Mesendoderm (in vitro differentiated cells): ENCODE measurements around the gene ATP2A3.
A peak's percentile ranks its signal among the peaks of the same experiment; 100 is the strongest.

Experiments used
- DNase-seq: peaks from one replicate; pipeline ENCODE4 v3.0.0; 2013
- H2AK5ac ChIP-seq: 2 replicates; pipeline ENCODE4 v1.6.1; 2013; ENCODE audit warnings: low read length, inconsistent platforms
- H2BK120ac ChIP-seq: 2 replicates; pipeline ENCODE4 v1.6.1; 2013; ENCODE audit warnings: low read depth, mild to moderate bottlenecking, low read length, moderate library complexity, mixed read lengths
- H2BK15ac ChIP-seq: replicated peaks from 2 replicates; pipeline ENCODE4 v1.6.1; 2013; ENCODE audit warnings: low read depth, mild to moderate bottlenecking, moderate library complexity
- H2BK5ac ChIP-seq: 2 replicates; pipeline ENCODE4 v1.6.1; 2013; ENCODE audit warnings: low read length, inconsistent platforms
- H3K18ac ChIP-seq: 2 replicates; pipeline ENCODE4 v1.6.1; 2013; ENCODE audit warnings: mild to moderate bottlenecking, low read length, mixed read lengths
- H3K23ac ChIP-seq: one replicate; pipeline ENCODE4 v1.6.1; 2013; ENCODE audit warnings: low read length
- H3K27ac ChIP-seq: 2 replicates; pipeline ENCODE4 v1.5.1; 2013; ENCODE audit warnings: low read depth, mild to moderate bottlenecking, inconsistent platforms, low read length, moderate library complexity
- H3K27me3 ChIP-seq: 2 replicates; pipeline ENCODE4 v1.6.1; 2013; ENCODE audit warnings: low read length, control low read depth, mild to moderate bottlenecking, inconsistent platforms; ENCODE audit not compliant: insufficient read depth, poor library complexity
- H3K36me3 ChIP-seq: 2 replicates; pipeline ENCODE4 v1.6.1; 2013; ENCODE audit warnings: low read length, inconsistent platforms; ENCODE audit not compliant: control insufficient read depth, insufficient read depth
- H3K4ac ChIP-seq: one replicate; pipeline ENCODE4 v1.6.1; 2013; ENCODE audit warnings: low read depth, mild to moderate bottlenecking, low read length, moderate library complexity
- H3K4me1 ChIP-seq: 2 replicates; pipeline ENCODE4 v1.6.1; 2013; ENCODE audit warnings: low read depth, low read length, inconsistent platforms; ENCODE audit not compliant: control insufficient read depth
- H3K4me2 ChIP-seq: 2 replicates; pipeline ENCODE4 v1.6.1; 2013; ENCODE audit warnings: low read length
- H3K4me3 ChIP-seq: 2 replicates; pipeline ENCODE4 v1.5.1; 2013; ENCODE audit warnings: mild to moderate bottlenecking, low read length
- H3K56ac ChIP-seq: one replicate; pipeline ENCODE4 v1.6.1; 2013; ENCODE audit warnings: low read length
- H3K79me1 ChIP-seq: 2 replicates; pipeline ENCODE4 v1.6.1; 2013; ENCODE audit warnings: low read length, inconsistent platforms
- H3K79me2 ChIP-seq: 2 replicates; pipeline ENCODE4 v1.6.1; 2013; ENCODE audit warnings: mild to moderate bottlenecking, low read length; ENCODE audit not compliant: control insufficient read depth, insufficient read depth
- H3K9ac ChIP-seq: 2 replicates; pipeline ENCODE4 v1.6.1; 2013; ENCODE audit warnings: low read length, inconsistent platforms
- H4K5ac ChIP-seq: one replicate; pipeline ENCODE4 v1.6.1; 2013; ENCODE audit warnings: low read length
- H4K8ac ChIP-seq: one replicate; pipeline ENCODE4 v1.6.1; 2013; ENCODE audit warnings: low read depth, mild to moderate bottlenecking, control low read depth, low read length, moderate library complexity
- WGBS: extraction: QIAGEN DNeasy Blood & Tissue Kit; methylation state at CpG from one replicate; pipeline ENCODE4 v1.1.7; 2013; ENCODE audit warnings: low lambda C conversion rate, missing lambda C conversion rate; ENCODE audit not compliant: insufficient coverage; ENCODE audit errors: extremely low coverage; 5-methylcytosine and 5-hydroxymethylcytosine counted together

Gene ATP2A3

GRCh38 chr17:4007346-4008081 lies 43.3 kb upstream of the ATP2A3 start:
- DNase-seq = peak; percentile 47
- H3K36me3 ChIP-seq = peaks cover 4% of the 10 kb centered on the region
- no peaks in the 10 kb centered on the region for H3K27me3 ChIP-seq
- no peak overlapping the region for H4K8ac ChIP-seq
- no peak overlapping the region for H3K18ac ChIP-seq
- H3K9ac ChIP-seq = no peak overlapping the region
- H2AK5ac ChIP-seq = no peak overlapping the region
- H2BK5ac ChIP-seq = no peak overlapping the region
- no peak overlapping the region for H3K23ac ChIP-seq
- H2BK15ac ChIP-seq = no peak overlapping the region
- H3K27ac ChIP-seq = no peak overlapping the region
- WGBS = no CpG with 5 or more reads among the region's 27 CpGs
- no peaks in the 10 kb centered on the region for H3K79me1 ChIP-seq
- H3K79me2 ChIP-seq = no peaks in the 10 kb centered on the region
- no peak overlapping the region for H4K5ac ChIP-seq
- no peak overlapping the region for H3K4me2 ChIP-seq
- H3K4ac ChIP-seq = no peak overlapping the region
- H3K4me3 ChIP-seq = no peak overlapping the region
- H3K4me1 ChIP-seq = peaks cover 3% of the 10 kb centered on the region
- peak overlapping the region; percentile 58 for H3K56ac ChIP-seq
- no peak overlapping the region for H2BK120ac ChIP-seq

GRCh38 chr17:4006745-4007211 lies 42.5 kb upstream of the ATP2A3 start:
- Histone ChIP-seq H3K4me2 (no peak overlapping the region), H4K5ac (no peak overlapping the region), H3K4ac (no peak overlapping the region), H3K27ac (no peak overlapping the region), H3K56ac (no peak overlapping the region), H3K36me3 (peaks cover 4% of the 10 kb centered on the region), H2AK5ac (no peak overlapping the region), H3K9ac (no peak overlapping the region), H3K4me3 (no peak overlapping the region), H3K18ac (no peak overlapping the region), H2BK120ac (no peak overlapping the region), H3K79me1 (no peaks in the 10 kb centered on the region), H2BK15ac (no peak overlapping the region), H3K79me2 (no peaks in the 10 kb centered on the region), H3K4me1 (peaks cover 3% of the 10 kb centered on the region), H2BK5ac (no peak overlapping the region), H3K23ac (no peak overlapping the region), H4K8ac (no peak overlapping the region), H3K27me3 (no peaks in the 10 kb centered on the region)
- WGBS = no CpG with 5 or more reads among the region's 8 CpGs
- peak; percentile 91 for DNase-seq

GRCh38 chr17:4006165-4006589 lies 41.9 kb upstream of the ATP2A3 start:
- H2AK5ac ChIP-seq = no peak overlapping the region
- no peak overlapping the region for H3K4me3 ChIP-seq
- H3K27me3 ChIP-seq = no peaks in the 10 kb centered on the region
- H3K4me2 ChIP-seq = no peak overlapping the region
- peak overlapping the region; percentile 15 for H3K56ac ChIP-seq
- no peak overlapping the region for H2BK15ac ChIP-seq
- no peak overlapping the region for H2BK120ac ChIP-seq
- no peak overlapping the region for H4K8ac ChIP-seq
- no peak overlapping the region for H3K18ac ChIP-seq
- WGBS = no CpG with 5 or more reads among the region's 12 CpGs
- H2BK5ac ChIP-seq = no peak overlapping the region
- no peak overlapping the region for H3K4ac ChIP-seq
- DNase-seq = no peak
- H3K27ac ChIP-seq = no peak overlapping the region
- no peak overlapping the region for H3K9ac ChIP-seq
- peaks cover 3% of the 10 kb centered on the region for H3K4me1 ChIP-seq
- no peaks in the 10 kb centered on the region for H3K79me2 ChIP-seq
- H4K5ac ChIP-seq = no peak overlapping the region
- peaks cover 4% of the 10 kb centered on the region for H3K36me3 ChIP-seq
- H3K23ac ChIP-seq = no peak overlapping the region
- no peaks in the 10 kb centered on the region for H3K79me1 ChIP-seq

GRCh38 chr17:4005296-4006164 lies 41.3 kb upstream of the ATP2A3 start:
- Histone ChIP-seq H3K4me2 (no peak overlapping the region), H3K4me3 (no peak overlapping the region), H3K27ac (no peak overlapping the region), H3K27me3 (no peaks in the 10 kb centered on the region), H3K36me3 (peaks cover 4% of the 10 kb centered on the region), H2AK5ac (no peak overlapping the region), H4K8ac (no peak overlapping the region), H3K79me2 (no peaks in the 10 kb centered on the region), H2BK15ac (no peak overlapping the region), H3K9ac (no peak overlapping the region), H3K56ac (no peak overlapping the region), H2BK120ac (no peak overlapping the region), H3K18ac (no peak overlapping the region), H3K4ac (no peak overlapping the region), H3K23ac (no peak overlapping the region), H2BK5ac (no peak overlapping the region), H4K5ac (no peak overlapping the region), H3K79me1 (no peaks in the 10 kb centered on the region), H3K4me1 (peaks cover 3% of the 10 kb centered on the region)
- no CpG with 5 or more reads among the region's 22 CpGs for WGBS
- no peak for DNase-seq

GRCh38 chr17:4004517-4005295 lies 40.5 kb upstream of the ATP2A3 start:
- Histone ChIP-seq H2AK5ac (no peak overlapping the region), H3K27ac (no peak overlapping the region), H3K36me3 (peaks cover 4% of the 10 kb centered on the region)

More at GRCh38 chr17:4004517-4005295, 40.5 kb upstream of the ATP2A3 start:
- DNase-seq = peak; percentile 82
- Histone ChIP-seq H3K27me3 (no peaks in the 10 kb centered on the region), H3K9ac (no peak overlapping the region), H2BK5ac (no peak overlapping the region), H3K18ac (no peak overlapping the region), H4K8ac (no peak overlapping the region), H3K4me1 (peaks cover 3% of the 10 kb centered on the region), H2BK120ac (no peak overlapping the region), H3K56ac (no peak overlapping the region), H3K23ac (no peak overlapping the region), H3K79me1 (no peaks in the 10 kb centered on the region), H3K79me2 (no peaks in the 10 kb centered on the region), H3K4me3 (no peak overlapping the region), H3K4me2 (no peak overlapping the region), H3K4ac (no peak overlapping the region), H2BK15ac (no peak overlapping the region), H4K5ac (no peak overlapping the region)
- WGBS = no CpG with 5 or more reads among the region's 44 CpGs
